Activated naive CD8-positive, alpha-beta T cell treated with anti-CD3 and anti-CD28 coated beads, Interleukin-2, amount 50 U/mL, for 16 hours (primary cell): ENCODE data around the gene ARHGAP6.
"Not testable (repeated sequence)": the region's sequence is repeated elsewhere in the genome, so short reads cannot be mapped to it uniquely, and the experiment has no call there.

Source experiments
- DNase-seq: peaks from one replicate; pipeline ENCODE4 v3.0.0-alpha.2; 2020; ENCODE audit warnings: low read depth, low spot score

The ARHGAP6 gene

GRCh38 chrX:11641349-11642065, 24.2 kb downstream of the ARHGAP6 start:
- no peak for DNase-seq

- no peak for DNase-seq
These were observed 25.6 kb downstream of the ARHGAP6 start for GRCh38 chrX:11640089-11640488.

GRCh38 chrX:11632732-11633131, 33.0 kb downstream of the ARHGAP6 start:
- DNase-seq: no peak

GRCh38 chrX:11629593-11630211, 36.0 kb downstream of the ARHGAP6 start:
- DNase-seq: no peak

- no peak for DNase-seq
These were observed 37.3 kb downstream of the ARHGAP6 start for GRCh38 chrX:11628399-11628798.

GRCh38 chrX:11626351-11626750, 39.4 kb downstream of the ARHGAP6 start:
- no peak for DNase-seq

GRCh38 chrX:11619441-11619840, 46.3 kb downstream of the ARHGAP6 start:
- DNase-seq: no peak

- not testable (repeated sequence) for DNase-seq
These were observed 51.5 kb downstream of the ARHGAP6 start for GRCh38 chrX:11614253-11614652.

GRCh38 chrX:11611965-11612364, 53.8 kb downstream of the ARHGAP6 start:
- no peak for DNase-seq

- DNase-seq: no peak
These were observed 54.6 kb downstream of the ARHGAP6 start for GRCh38 chrX:11611161-11611560.

- no peak for DNase-seq
These were observed 56.6 kb downstream of the ARHGAP6 start for GRCh38 chrX:11609109-11609508.

- DNase-seq: no peak
These were observed 59.3 kb downstream of the ARHGAP6 start for GRCh38 chrX:11606408-11606807.

GRCh38 chrX:11600578-11600977, 65.1 kb downstream of the ARHGAP6 start:
- no peak for DNase-seq

GRCh38 chrX:11597479-11597878, 68.2 kb downstream of the ARHGAP6 start:
- no peak for DNase-seq

- no peak for DNase-seq
These were observed 73.9 kb downstream of the ARHGAP6 start for GRCh38 chrX:11591723-11592346.

- DNase-seq: no peak
These were observed 76.1 kb downstream of the ARHGAP6 start for GRCh38 chrX:11589641-11590040.

GRCh38 chrX:11588097-11588496, 77.6 kb downstream of the ARHGAP6 start:
- no peak for DNase-seq

- no peak for DNase-seq
These were observed 80.5 kb downstream of the ARHGAP6 start for GRCh38 chrX:11585174-11585573.

- no peak for DNase-seq
These were observed 84.9 kb downstream of the ARHGAP6 start for GRCh38 chrX:11580789-11581188.

GRCh38 chrX:11579636-11580600, 85.8 kb downstream of the ARHGAP6 start:
- DNase-seq: no peak

GRCh38 chrX:11578301-11578700, 87.4 kb downstream of the ARHGAP6 start:
- not testable (repeated sequence) for DNase-seq

GRCh38 chrX:11577603-11578002, 88.1 kb downstream of the ARHGAP6 start:
- no peak for DNase-seq
